Activated CD4-positive, alpha-beta memory T cell treated with anti-CD3 and anti-CD28 coated beads for 36 hours (primary cell): Measurements from ENCODE around the gene ASNSD1. TPM values are rescaled to one million over a fixed set of nuclear protein-coding genes. Genes with fewer than 3 reads are reported as not detected.
A peak's percentile ranks its signal among the peaks of the same experiment; 100 is the strongest.

Source experiments
- CTCF ChIA-PET: fragments of 350-600 bp; sonication (Branson Sonifier 250); formaldehyde crosslinking; loops from one replicate; lab custom pipeline; 2021; ENCODE audit warnings: antibody characterized with exemption, inconsistent platforms; lab: Charles Lee
- POLR2A ChIA-PET: fragments of 350-600 bp; sonication (Branson Sonifier 250); formaldehyde crosslinking; loops from one replicate; lab custom pipeline; 2021; ENCODE audit warnings: antibody characterized with exemption; lab: Charles Lee
- DNase-seq: peaks from one replicate; pipeline ENCODE4 v3.0.0-alpha.2; 2020
- H3K27ac Mint-ChIP-seq: one replicate; pipeline ENCODE4 v1.8.0; 2021; ENCODE audit warnings: mixed read lengths
- H3K27me3 Mint-ChIP-seq: one replicate; pipeline ENCODE4 v1.8.0; 2021; ENCODE audit warnings: mixed read lengths
- H3K36me3 Mint-ChIP-seq: one replicate; pipeline ENCODE4 v1.8.0; 2021; ENCODE audit warnings: mixed read lengths
- H3K4me1 Mint-ChIP-seq: one replicate; pipeline ENCODE4 v1.8.0; 2021; ENCODE audit warnings: low read depth, mixed read lengths
- H3K4me3 Mint-ChIP-seq: one replicate; pipeline ENCODE4 v1.8.0; 2021; ENCODE audit warnings: mild to moderate bottlenecking, mixed read lengths
- H3K9me3 Mint-ChIP-seq: one replicate; pipeline ENCODE4 v1.8.0; 2021; ENCODE audit warnings: mixed read lengths
- intact Hi-C: fragments of 100-400 bp; cut with micrococcal nuclease; formaldehyde crosslinking; loops from one replicate; pipeline ENCODE4 v1.15.1; 2023
- total RNA-seq, 2 experiments: library from RNA; stranded (reverse); gene quantifications; one replicate each; pipeline ENCODE4 v1.2.3, GENCODE V29; 2021

The ASNSD1 gene
- 10 to 100 TPM; 44.5 to 47.0 TPM for total RNA-seq

DNA sequence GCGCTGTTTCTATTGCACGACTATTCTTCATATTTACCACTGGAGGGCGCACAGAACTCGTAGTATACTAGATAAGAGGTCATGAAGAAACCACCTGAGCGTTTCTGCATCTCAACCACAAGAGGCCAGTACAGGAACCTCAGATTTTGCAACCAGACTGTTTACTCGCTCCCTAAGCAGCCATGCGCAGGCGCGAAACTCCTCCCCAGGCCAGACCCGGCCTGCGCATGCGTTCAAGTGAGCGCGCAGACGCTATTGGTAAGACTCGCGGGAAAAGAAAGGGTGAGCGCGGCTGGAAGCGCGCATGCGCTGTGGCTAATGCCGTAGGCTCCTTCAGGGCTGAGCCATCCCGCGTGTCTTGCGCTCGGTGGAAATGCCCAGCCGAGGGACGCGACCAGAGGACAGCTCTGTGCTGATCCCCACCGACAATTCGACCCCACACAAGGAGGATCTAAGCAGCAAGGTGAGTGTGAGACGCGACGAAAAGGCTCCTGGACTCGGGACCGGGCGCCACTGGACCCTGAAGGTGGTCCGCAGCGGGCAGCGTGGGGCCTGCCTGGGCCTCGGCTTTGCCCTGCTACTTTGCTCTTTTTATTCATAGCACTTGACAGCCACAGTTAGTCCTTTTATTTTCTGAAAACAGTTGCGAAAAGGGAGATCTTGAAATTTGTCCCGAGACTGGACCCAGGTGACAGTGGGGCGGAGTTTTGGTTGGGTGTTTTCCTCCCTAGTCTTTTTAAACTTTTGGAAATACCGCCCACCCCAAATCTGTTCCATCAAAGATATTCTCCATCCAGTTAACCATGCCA, at the start of gene ASNSD1:
ASNSD1 (plus strand) TSS at position 312 of the 809 bp plus-strand sequence. CDS start 4,674 bp downstream, outside the sequence.
- POLR2A ChIA-PET, result interaction anchor here (0.6 to 2.5 kb wide), 5 partner anchors 13 to 122 kb away, joined by 4 to 16 read pairs (median 6); partner anchors contain the start of genes ANKAR, ORMDL1, OSGEPL1 and PMS1
- H3K9me3 Mint-ChIP-seq, result no peaks in the 10 kb centered on the region
- H3K36me3 Mint-ChIP-seq, result peaks cover 9% of the 10 kb centered on the region
- H3K27me3 Mint-ChIP-seq, result no peaks in the 10 kb centered on the region
- H3K27ac Mint-ChIP-seq, result no peak within 1 kb of the TSS
- peak; percentile 98 for DNase-seq
- peaks cover 51% of the 10 kb centered on the region for H3K4me1 Mint-ChIP-seq
- CTCF ChIA-PET, result interaction anchor here (0.6 to 9.2 kb wide), 38 partner anchors 9 to 600 kb away, joined by 3 to 111 read pairs (median 4); partner anchors contain the start of genes ANKAR, OSGEPL1 and SLC40A1
- no peak within 1 kb of the TSS for H3K4me3 Mint-ChIP-seq
- intact Hi-C loops, result loop anchor here (1.0 to 5.0 kb wide), 13 partner anchors 13 to 1061 kb away; partner anchors contain the start of genes ANKAR, HIBCH, MFSD6 and ORMDL1

DNA sequence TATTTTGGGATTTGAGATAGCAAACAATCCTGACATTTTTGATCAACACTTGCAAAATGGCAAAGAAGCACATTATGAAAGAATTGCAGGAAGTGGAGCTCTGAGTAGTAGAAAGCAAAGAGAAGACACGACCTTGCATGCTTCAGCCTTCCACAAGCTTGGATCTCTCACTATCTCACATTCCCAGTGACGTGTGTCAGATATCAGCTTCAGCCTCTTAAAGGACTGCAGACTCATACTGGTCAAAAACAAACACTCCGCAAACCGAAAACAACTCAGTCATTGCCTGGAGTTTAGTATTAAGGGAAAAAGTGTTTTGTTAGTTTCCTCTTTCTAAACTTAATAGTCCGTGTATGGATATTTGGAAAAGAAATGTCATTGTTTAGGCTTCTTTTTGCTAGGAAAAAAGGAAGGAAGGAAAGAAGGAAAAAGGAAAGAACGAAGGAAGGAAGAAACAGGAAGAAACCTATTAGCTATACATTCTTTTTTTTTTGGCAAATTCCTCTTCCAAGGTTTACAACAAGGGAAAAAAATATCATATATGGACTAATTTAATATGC, 48.1 kb upstream of the ASNSD1 start:
- no peak for DNase-seq
- intact Hi-C loops, result no loop called here
- no peaks in the 10 kb centered on the region for H3K9me3 Mint-ChIP-seq
- no peaks in the 10 kb centered on the region for H3K36me3 Mint-ChIP-seq
- no peak overlapping the region for H3K27ac Mint-ChIP-seq
- peaks cover 4% of the 10 kb centered on the region for H3K27me3 Mint-ChIP-seq
- no peak overlapping the region for H3K4me3 Mint-ChIP-seq
- ChIA-PET CTCF (interaction anchor here (0.6 kb wide), 1 partner anchor 42 kb away, joined by 3 read pairs; no protein-coding TSS in a partner anchor), POLR2A (no interaction called here)
- no peaks in the 10 kb centered on the region for H3K4me1 Mint-ChIP-seq

DNA sequence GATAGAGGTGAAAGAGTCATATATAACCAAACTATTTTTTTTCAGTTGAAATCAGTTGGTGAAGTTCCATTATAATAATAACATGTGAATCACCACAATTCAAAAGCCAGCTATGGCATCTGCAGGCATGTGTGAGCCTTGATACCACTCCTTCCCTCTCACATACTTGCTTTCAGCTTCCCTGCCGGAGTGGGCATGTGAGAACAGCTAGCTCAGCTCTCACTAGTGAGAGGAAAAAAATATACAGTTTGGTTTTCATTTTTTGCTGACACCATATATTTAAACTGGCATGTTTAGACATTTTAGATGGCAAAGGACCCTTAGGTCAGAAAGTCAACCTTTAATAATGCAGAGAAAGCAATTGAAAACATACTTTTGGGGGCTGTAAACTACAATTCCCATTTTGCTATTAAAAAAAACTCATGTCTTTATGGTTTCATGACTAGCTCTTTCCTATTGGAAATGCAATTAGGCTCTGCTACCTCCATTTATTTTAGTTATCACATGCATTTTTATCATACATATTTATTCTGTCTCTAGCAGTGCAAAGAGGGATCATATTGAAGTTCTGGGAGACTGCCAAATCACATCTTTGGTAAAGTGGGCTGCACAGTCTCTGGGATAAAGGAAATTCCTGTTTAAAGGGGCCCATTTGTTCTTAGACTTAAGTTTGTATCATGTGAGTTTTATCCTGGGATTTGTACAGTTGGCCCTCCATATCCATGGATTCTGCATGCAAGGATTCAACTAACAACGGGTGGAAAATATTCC, 47.4 kb upstream of the ASNSD1 start:
- Mint-ChIP-seq H3K27ac (no peak overlapping the region), H3K9me3 (no peaks in the 10 kb centered on the region), H3K4me3 (no peak overlapping the region), H3K27me3 (peaks cover 4% of the 10 kb centered on the region), H3K36me3 (no peaks in the 10 kb centered on the region), H3K4me1 (no peaks in the 10 kb centered on the region)
- ChIA-PET POLR2A (no interaction called here), CTCF (interaction anchor here (0.6 kb wide), 1 partner anchor 42 kb away, joined by 3 read pairs; no protein-coding TSS in a partner anchor)
- intact Hi-C loops, result no loop called here
- DNase-seq, result no peak

GRCh38 chr2:189614585-189614984, 46.7 kb upstream of the ASNSD1 start:
- intact Hi-C loops, result no loop called here
- no peaks in the 10 kb centered on the region for H3K4me1 Mint-ChIP-seq
- ChIA-PET POLR2A (no interaction called here), CTCF (no interaction called here)
- no peaks in the 10 kb centered on the region for H3K9me3 Mint-ChIP-seq
- peaks cover 4% of the 10 kb centered on the region for H3K27me3 Mint-ChIP-seq
- H3K27ac Mint-ChIP-seq, result no peak overlapping the region
- no peak overlapping the region for H3K4me3 Mint-ChIP-seq
- DNase-seq, result no peak
- H3K36me3 Mint-ChIP-seq, result no peaks in the 10 kb centered on the region

- no peaks in the 10 kb centered on the region for H3K27me3 Mint-ChIP-seq
Measured at GRCh38 chr2:189618197-189618596, 43.1 kb upstream of the ASNSD1 start.

GRCh38 chr2:189621781-189622180, 39.5 kb upstream of the ASNSD1 start:
- H3K27me3 Mint-ChIP-seq, result no peaks in the 10 kb centered on the region
- H3K36me3 Mint-ChIP-seq, result no peaks in the 10 kb centered on the region
- H3K27ac Mint-ChIP-seq, result no peak overlapping the region
- no peaks in the 10 kb centered on the region for H3K9me3 Mint-ChIP-seq
- POLR2A ChIA-PET, result no interaction called here
- DNase-seq, result no peak
- H3K4me1 Mint-ChIP-seq, result peaks cover 8% of the 10 kb centered on the region
- CTCF ChIA-PET, result no interaction called here
- no peak overlapping the region for H3K4me3 Mint-ChIP-seq
- intact Hi-C loops, result no loop called here

More at GRCh38 chr2:189618197-189618596, 43.1 kb upstream of the ASNSD1 start:
- intact Hi-C loops, result no loop called here
- Mint-ChIP-seq H3K27ac (no peak overlapping the region), H3K9me3 (no peaks in the 10 kb centered on the region), H3K4me3 (no peak overlapping the region), H3K36me3 (no peaks in the 10 kb centered on the region), H3K4me1 (peaks cover 2% of the 10 kb centered on the region)
- CTCF ChIA-PET, result interaction anchor here (1.8 kb wide), 1 partner anchor 16 kb away, joined by 4 read pairs; no protein-coding TSS in a partner anchor
- no peak for DNase-seq
- POLR2A ChIA-PET, result no interaction called here

DNA sequence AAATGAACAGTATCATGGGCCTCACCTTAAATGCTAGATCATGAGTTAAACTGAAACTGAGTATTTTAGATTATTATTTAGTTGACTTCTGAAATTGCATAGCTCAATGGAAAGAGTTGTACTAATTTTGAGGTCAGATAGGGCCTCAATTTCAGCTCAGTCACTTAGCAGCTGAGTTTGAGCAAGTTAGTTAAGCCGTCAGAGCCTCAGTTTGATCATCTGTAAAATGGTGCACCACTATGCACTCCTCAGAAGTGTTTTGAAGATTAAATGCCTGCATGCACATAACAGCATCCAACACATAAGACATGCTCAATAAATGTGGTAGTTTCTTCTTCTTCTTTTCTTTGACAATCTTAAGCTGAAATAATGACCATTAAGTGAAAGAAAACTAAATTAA, 38.2 kb upstream of the ASNSD1 start:
- no peaks in the 10 kb centered on the region for H3K27me3 Mint-ChIP-seq
- H3K4me3 Mint-ChIP-seq, result no peak overlapping the region
- intact Hi-C loops, result no loop called here
- H3K9me3 Mint-ChIP-seq, result no peaks in the 10 kb centered on the region
- ChIA-PET CTCF (no interaction called here), POLR2A (no interaction called here)
- no peaks in the 10 kb centered on the region for H3K36me3 Mint-ChIP-seq
- peaks cover 8% of the 10 kb centered on the region for H3K4me1 Mint-ChIP-seq
- no peak for DNase-seq
- no peak overlapping the region for H3K27ac Mint-ChIP-seq

DNA sequence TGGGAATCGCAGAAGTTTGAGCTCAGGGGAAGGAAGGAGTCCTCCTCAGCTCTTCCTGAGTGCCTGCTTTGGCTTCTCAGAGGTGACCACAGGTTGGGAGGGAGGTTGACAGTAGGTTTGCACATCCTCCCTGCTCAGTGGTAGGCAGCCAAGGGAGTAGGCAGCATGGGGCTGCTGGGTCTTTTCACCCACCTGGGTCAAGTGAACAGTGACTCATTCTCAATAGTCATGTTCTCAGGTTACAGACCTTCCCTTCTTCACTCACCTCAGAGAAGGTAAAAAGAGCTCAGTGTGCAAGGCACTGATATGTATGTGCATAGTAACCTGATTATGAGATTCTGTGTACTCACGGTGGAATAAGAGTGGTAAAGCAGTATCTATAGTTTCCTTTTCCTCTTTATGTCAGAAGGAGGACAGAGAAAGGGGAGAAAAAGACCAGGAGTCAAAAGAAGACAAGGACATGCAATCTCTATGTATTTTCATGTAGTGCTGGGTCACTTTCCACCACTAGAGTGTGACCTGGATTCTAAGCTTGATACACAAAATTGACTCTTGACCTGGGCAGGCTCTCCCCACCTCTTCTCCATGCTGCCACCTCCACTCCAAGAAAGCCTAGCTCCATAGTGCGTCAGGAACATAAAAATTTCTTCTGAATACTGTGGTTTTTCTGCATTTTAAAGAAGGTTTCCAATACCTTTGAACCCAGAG, 36.5 kb upstream of the ASNSD1 start:
- Mint-ChIP-seq H3K27ac (no peak overlapping the region), H3K36me3 (no peaks in the 10 kb centered on the region), H3K4me1 (peaks cover 8% of the 10 kb centered on the region), H3K9me3 (no peaks in the 10 kb centered on the region), H3K4me3 (no peak overlapping the region), H3K27me3 (no peaks in the 10 kb centered on the region)
- ChIA-PET POLR2A (no interaction called here), CTCF (interaction anchor here (0.7 to 1.3 kb wide), 2 partner anchors 8 to 36 kb away, joined by 3 to 4 read pairs; no protein-coding TSS in a partner anchor)
- DNase-seq, result no peak
- intact Hi-C loops, result no loop called here

- intact Hi-C loops, result no loop called here
- Mint-ChIP-seq H3K27ac (no peak overlapping the region), H3K4me3 (no peak overlapping the region), H3K36me3 (no peaks in the 10 kb centered on the region), H3K4me1 (peaks cover 8% of the 10 kb centered on the region), H3K27me3 (no peaks in the 10 kb centered on the region), H3K9me3 (no peaks in the 10 kb centered on the region)
- ChIA-PET CTCF (no interaction called here), POLR2A (no interaction called here)
- DNase-seq, result no peak
Measured at GRCh38 chr2:189625636-189626035, 35.6 kb upstream of the ASNSD1 start.

- no peaks in the 10 kb centered on the region for H3K9me3 Mint-ChIP-seq
- peaks cover 6% of the 10 kb centered on the region for H3K4me1 Mint-ChIP-seq
- DNase-seq, result no peak
- H3K27ac Mint-ChIP-seq, result no peak overlapping the region
- intact Hi-C loops, result no loop called here
- ChIA-PET CTCF (no interaction called here), POLR2A (no interaction called here)
- H3K36me3 Mint-ChIP-seq, result no peaks in the 10 kb centered on the region
- no peak overlapping the region for H3K4me3 Mint-ChIP-seq
- H3K27me3 Mint-ChIP-seq, result no peaks in the 10 kb centered on the region
Measured at GRCh38 chr2:189627789-189628188, 33.5 kb upstream of the ASNSD1 start.

- Mint-ChIP-seq H3K4me1 (peaks cover 6% of the 10 kb centered on the region), H3K36me3 (no peaks in the 10 kb centered on the region), H3K9me3 (no peaks in the 10 kb centered on the region), H3K27me3 (no peaks in the 10 kb centered on the region), H3K27ac (no peak overlapping the region), H3K4me3 (no peak overlapping the region)
- no peak for DNase-seq
- POLR2A ChIA-PET, result no interaction called here
- CTCF ChIA-PET, result interaction anchor here (1.1 kb wide), 1 partner anchor 134 kb away, joined by 6 read pairs; the partner anchor contains the start of gene OSGEPL1
- intact Hi-C loops, result no loop called here
Measured at GRCh38 chr2:189628817-189629530, 32.3 kb upstream of the ASNSD1 start.
